ENCODE data around the gene OBP2A.

DNA sequence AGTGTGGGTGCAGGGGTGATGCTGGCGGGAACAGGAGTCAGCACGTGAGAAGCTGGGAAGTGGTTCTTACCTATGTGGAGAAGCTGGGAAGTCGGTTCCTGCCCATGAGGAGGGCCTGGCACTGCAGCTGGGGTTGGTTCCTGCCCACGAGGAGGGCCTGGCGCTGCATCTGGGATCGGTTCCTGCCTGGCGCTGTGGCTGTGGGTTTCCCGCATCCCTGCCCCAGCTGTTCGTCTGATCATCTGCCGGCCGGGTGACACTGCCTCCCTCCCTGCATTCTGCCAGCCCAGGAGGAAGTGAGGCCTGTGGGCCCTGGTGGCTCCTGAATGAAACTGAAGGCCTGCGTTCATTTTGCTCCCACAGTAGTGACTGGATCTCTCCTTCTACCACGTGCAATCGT, 5.1 kb downstream of the OBP2A start:
- TF ChIP-seq EZH2 (IDR thresholded peaks at IDR 0.05; ENCODE audit: borderline replicate concordance, control insufficient read depth, low read depth, low read length) (no peak), POLR2AphosphoS5 (IDR thresholded peaks at IDR 0.05; ENCODE audit: low read length) (no peak), POU2F2 (IDR thresholded peaks at IDR 0.05; ENCODE audit: borderline replicate concordance, low read depth, low read length) (no peak)

Measured in GM12878 (cell line).